HG03354 (cell line): Measurements from ENCODE around the gene IMPDH2.
A peak's percentile ranks its signal among the peaks of the same experiment; 100 is the strongest.

Source experiments
- ATAC-seq: cut with Tn5 transposase; IDR thresholded peaks from one replicate; pipeline ENCODE4 v1.9.1; 2021; ENCODE audit warnings: mild to moderate bottlenecking; ENCODE audit not compliant: unreplicated experiment, poor library complexity, severe bottlenecking

The IMPDH2 gene

DNA sequence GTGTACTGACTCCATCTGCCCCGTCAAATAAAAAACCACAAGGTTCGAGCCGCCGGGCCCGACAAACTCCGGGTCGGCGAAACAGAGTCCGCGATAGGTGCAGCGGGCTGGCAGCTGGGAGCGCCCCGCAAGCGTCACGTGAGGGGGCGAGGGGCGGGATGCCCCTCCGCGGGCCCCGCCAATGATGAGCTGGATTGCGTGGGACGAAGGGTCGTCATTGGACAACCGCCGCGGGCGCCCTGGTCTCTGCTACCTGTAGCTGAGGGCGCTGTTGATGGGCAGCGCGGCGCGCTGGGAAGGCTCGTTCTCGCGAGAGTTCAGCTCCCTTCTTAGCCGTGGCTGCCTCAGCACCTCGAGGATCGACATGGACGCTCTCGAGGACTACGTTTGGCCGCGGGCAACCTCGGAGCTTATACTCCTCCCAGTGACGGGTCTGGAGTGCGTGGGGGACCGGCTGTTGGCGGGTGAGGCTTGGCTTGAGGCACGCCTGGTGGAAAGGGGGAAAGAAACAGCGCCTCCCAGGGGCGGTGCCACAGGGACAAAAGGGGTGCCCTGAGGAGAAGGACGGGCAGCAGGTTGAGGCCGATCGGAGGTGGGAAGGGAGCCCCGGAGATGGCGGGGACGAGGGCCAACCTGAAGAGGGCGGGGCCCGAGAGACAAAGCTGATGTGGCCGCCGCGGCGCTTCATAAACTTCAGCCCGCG, 22.0 kb downstream of the IMPDH2 start, which contains the start of gene WDR6:
Gene WDR6, plus strand, starts transcription at position 324 of the 703 bp plus-strand sequence. Its CDS starts 41 bp downstream, at position 365.
- ATAC-seq: peak; percentile 89

DNA sequence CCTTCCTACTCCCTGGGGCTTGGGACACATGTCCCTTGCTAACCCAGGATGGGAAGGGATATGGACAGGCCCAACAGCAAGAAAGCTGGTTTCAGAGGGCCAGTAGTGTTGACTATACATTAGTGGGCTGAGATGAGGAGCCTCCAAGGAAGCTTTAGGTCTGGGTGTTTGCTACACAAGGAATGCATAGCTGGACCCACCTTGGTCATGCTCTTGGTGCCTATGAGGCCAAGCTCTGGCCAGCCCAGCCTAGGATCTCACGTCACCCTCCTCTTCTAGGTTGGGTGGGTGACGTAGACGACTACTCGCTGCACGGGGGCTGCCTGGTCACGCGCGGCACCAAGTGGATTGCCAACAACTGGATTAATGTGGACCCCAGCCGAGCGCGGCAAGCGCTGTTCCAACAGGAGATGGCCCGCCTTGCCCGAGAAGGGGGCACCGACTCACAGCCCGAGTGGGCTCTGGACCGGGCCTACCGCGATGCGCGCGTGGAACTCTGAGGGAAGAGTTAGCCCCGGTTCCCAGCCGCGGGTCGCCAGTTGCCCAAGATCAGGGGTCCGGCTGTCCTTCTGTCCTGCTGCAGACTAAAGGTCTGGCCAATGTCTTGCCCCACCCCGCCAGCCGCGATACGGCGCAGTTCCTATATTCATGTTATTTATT, 22.7 kb downstream of the IMPDH2 start:
- ATAC-seq: peak; percentile 7

DNA sequence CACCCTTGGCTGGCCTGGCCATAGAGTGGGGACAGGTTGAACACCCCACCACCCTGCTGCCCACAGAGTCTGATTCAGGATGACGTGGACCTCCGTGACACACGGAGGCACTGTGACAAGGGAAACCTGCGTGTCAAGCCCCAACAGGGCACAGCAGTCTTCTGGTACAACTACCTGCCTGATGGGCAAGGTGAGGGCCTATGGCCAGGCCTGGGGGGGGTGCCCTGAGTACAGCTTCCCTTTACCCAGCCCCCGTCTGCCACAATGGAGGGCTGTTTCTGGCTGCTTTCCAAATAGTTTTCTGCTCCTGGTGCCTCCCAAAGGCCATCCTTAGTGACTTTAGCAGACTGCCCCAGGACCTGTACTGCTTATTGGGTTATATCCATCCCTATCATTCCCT, 23.2 kb downstream of the IMPDH2 start:
- ATAC-seq: no peak

DNA sequence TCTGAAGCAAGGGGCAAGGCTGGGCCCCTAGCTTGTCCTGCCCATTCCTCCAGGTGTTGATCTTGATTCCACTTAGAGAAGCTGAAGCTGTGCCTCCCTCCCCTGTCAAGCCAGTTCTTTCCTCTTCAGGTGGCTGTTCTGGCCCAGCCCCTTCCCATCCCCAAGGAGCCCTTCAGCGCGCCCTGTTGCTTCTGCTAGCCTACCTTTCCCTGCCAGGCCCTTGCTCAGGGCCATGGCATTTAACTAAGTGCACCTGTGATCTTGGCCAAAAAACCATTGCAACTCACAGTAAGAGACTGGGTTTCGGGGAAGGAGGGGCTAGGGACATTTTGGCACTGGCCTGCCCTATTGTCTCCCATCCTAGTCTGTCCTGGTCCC, 23.9 kb downstream of the IMPDH2 start:
- ATAC-seq: no peak

GRCh38 chr3:49004352-49005302, 24.6 kb downstream of the IMPDH2 start:
- no peak for ATAC-seq

DNA sequence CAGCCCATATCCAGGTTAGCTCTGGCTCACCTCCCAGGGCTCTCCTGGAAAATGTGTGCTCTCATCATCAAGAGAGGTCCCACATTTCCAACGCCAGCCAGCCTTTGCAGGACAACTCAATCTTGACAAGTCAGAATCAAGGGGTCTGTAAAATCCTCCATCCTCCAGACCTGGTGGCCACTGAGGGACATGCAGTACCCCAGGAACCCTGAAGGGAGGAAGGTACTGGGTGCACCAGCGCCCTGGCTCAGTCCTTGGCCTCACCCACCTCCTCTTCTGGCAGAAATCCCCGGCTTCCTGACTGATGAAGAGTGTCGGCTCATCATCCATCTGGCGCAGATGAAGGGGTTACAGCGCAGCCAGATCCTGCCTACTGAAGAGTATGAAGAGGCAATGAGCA, 28.0 kb downstream of the IMPDH2 start:
- ATAC-seq: no peak

DNA sequence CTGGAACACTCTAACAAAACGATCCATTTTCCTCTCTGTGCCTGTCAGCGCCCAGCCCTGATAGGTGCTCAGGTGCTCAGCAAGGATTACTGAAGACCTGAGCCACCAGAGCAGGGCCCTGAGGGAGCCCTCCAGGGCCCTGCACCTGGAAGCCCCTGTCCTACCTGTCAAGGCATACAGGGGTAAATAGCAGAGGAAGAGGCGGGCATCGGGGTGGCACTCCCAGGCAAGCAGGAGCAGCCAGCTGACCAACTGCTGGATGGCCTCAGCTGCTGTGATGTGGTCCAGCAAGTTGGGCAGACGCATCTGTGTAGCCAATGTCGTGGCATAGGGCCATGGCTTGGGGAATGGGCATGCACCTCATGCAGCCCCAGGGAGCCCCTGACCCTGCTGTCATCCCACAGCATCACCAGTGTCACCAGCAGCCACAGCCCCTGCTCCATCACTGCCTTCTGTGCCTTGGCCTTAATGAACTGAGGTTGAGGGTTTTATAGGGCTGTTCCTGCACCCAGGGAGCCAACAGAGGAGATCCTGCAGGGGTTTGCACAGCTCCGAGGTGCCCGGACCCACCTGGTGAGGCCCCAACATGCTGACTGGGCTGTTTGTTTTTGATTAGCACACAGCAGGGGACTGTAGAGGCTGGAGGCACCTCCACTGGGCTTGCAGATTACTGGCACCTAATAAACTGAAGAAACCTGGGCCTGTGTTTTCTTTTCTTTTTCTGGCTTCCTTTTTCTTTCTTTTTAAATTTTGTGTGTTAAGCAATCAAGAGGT, 29.9 kb downstream of the IMPDH2 start:
- ATAC-seq: no peak

DNA sequence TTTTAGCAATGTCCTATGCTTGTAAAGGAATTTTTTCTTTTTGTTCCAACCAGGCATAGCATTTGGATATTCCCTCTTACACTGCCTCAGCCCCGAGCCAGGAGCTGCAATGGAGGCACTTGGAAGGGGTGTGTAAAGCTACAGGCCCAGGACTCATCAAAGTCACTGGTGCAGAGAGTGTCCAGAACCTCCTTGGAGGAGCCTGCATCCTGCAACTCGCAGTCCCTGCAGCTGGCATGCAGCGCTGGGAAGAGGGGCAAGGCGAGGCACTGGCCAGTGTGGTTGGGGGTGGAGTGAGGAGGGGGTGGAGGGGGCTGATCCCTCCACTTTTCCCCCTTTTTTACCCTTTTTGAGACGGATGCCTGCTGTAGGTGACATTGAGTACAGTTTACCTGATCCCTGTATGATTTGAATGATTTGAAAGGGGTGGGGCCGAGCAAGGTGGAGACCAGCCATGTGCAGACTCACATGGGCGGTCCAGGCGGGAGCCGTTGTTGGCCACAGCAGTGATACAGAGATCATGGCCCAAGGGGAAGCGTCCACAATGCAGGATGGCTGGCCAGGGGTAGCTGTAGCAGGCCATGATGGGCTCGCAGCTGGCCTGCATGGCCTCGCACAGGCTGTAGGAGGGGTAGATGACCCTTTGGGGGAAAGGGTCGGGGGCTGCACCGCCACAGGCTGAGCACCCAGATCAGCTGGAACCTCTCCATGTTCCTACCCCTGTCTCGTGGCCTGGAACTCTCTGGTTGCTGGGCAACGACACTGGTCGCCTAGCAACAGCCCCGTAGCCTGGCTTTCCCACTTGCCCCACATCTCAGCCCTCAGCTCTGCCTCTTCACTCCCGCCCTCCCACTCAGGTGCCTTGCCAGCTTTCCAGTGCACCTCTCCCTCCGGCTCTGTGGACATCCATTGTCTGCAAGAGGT, 31.2 kb downstream of the IMPDH2 start:
- ATAC-seq: no peak

- ATAC-seq: no peak
Observed at GRCh38 chr3:48997102-48997635, 32.0 kb downstream of the IMPDH2 start.

DNA sequence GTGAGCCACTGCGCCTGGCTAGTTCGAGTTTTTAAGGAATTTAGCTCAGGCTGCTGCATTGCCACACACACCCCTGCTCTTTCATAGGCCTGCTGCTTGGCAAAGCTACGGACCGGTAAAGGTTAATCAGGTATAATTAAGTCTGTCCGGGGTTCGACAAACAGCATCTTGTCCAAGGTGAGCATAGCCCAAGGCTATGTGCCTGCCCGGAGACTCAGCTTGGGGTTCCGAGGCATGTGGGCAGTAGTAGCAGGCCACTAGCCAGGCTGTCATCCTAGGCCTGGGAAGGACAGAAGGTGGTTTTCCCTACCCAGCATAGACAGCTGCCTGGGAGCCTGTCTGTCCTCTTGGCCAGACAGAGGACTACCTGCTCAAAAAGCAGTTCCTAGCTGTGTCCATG, 32.6 kb downstream of the IMPDH2 start:
- no peak for ATAC-seq

DNA sequence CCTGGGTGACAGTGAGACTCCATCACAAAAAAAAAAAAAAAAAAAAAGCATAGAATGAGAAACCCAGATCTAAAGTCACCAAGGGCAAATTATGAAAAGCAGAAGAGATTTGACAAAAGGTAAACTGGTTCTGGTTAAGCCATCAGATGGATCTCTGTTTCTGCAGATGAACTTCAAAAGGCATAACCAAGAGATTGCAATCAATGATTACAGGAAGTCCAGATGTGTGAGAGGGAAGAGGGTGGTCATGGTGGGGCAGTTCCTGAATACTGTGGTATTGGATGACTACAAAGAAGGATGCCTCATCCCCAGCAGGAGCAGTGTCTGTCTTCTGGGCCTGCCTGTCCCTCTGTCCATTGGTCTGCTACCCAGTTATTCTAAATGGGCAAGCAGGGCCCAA, 35.4 kb downstream of the IMPDH2 start:
- ATAC-seq: no peak

DNA sequence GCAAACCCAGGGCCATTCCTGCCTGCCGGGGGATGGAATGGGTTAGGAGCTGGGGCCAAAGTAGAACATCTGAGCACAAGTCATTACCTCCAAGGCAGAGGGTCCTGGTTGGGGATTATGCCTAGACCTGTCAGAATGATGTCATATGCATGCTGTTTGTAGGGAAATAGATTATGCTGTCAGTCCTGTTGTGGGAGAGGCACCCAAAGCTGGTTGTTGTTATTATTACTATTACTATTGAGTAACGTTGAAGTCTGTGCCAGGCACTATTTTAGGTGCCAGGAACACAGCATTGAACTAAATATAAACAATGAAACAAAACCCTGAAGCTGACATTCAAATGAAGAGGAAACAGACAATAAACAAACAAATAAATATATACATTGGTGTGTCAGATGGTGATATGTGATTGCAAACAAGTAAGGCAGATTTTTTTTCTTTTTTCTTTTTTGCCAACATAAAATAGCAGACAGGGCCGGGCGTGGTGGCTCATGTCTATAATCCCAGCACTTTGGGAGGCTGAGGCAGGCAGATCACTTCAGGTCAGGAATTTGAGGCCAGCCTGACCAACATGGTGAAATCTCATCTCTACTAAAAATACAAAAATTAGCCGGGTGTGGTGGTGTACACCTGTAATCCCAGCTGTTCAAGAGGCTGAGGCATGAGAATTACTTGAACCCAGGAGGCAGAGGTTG, 37.2 kb downstream of the IMPDH2 start:
- no peak for ATAC-seq

- peak; percentile 24 for ATAC-seq
Observed at GRCh38 chr3:48990636-48991469, 38.3 kb downstream of the IMPDH2 start.

DNA sequence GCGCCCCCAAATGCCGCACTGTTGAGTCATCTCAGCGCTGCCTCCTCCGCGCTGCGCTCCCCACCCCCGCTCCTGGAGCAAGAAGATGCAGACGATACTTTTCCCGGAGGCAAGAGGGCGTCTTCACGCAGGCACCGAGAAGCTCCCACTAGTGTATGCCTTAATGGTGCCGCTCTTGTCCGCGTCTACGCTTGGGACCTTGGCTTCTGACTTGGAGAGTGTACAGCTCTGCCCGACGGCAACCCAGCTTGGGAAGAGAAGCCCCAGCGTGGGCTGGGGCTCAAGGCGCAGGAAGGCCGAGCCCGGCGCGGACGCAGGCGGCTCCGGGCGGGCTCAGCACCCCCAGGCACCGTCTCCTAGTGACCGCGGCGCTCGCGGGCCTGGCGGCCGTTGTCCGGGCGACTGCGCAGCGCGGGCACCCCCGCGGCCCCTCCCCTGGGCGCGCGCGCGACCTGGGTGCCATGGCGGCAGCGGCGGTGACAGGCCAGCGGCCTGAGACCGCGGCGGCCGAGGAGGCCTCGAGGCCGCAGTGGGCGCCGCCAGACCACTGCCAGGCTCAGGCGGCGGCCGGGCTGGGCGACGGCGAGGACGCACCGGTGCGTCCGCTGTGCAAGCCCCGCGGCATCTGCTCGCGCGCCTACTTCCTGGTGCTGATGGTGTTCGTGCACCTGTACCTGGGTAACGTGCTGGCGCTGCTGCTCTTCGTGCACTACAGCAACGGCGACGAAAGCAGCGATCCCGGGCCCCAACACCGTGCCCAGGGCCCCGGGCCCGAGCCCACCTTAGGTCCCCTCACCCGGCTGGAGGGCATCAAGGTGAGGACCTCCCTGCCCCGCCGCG, 39.2 kb downstream of the IMPDH2 start, which contains the start of gene P4HTM:
Gene P4HTM, plus strand, starts transcription at position 446 of the 840 bp plus-strand sequence. Its CDS starts 16 bp downstream, at position 462.
- peak; percentile 65 for ATAC-seq

GRCh38 chr3:48989126-48989795, 39.9 kb downstream of the IMPDH2 start:
- no peak for ATAC-seq
